H9 (cell line): Measurements from ENCODE around the gene GRIN3B. TPM values are rescaled to one million over a fixed set of nuclear protein-coding genes. Genes with fewer than 3 reads are reported as not detected.
A peak's percentile ranks its signal among the peaks of the same experiment; 100 is the strongest.

Source experiments
- DNase-seq: peaks from one replicate; pipeline ENCODE4 v3.0.0-alpha.2; 2017
- H2AFZ ChIP-seq: one replicate; pipeline ENCODE4 v1.6.1; 2013; ENCODE audit warnings: mild to moderate bottlenecking, low read length, control low read depth, moderate library complexity
- H2AK5ac ChIP-seq: 2 replicates; pipeline ENCODE4 v1.6.1; 2013; ENCODE audit warnings: low read length, control low read depth, mixed read lengths; ENCODE audit not compliant: insufficient read length
- H2BK120ac ChIP-seq: one replicate; pipeline ENCODE4 v1.6.1; 2013; ENCODE audit warnings: low read depth, mild to moderate bottlenecking, low read length, control low read depth, inconsistent platforms; ENCODE audit not compliant: poor library complexity, severe bottlenecking
- H2BK12ac ChIP-seq: 2 replicates; pipeline ENCODE4 v1.6.1; 2013; ENCODE audit warnings: low read length, control low read depth, mixed read lengths, low read depth; ENCODE audit not compliant: insufficient read length
- H2BK15ac ChIP-seq: 2 replicates; pipeline ENCODE4 v1.6.1; 2013; ENCODE audit warnings: low read depth, low read length, control low read depth
- H2BK20ac ChIP-seq: one replicate; pipeline ENCODE4 v1.6.1; 2013; ENCODE audit warnings: low read depth, mild to moderate bottlenecking, low read length, control low read depth, inconsistent platforms; ENCODE audit not compliant: poor library complexity, severe bottlenecking
- H2BK5ac ChIP-seq: 2 replicates; pipeline ENCODE4 v1.6.1; 2013; ENCODE audit warnings: low read length, control low read depth, mixed read lengths; ENCODE audit not compliant: insufficient read length
- H3K14ac ChIP-seq: 2 replicates; pipeline ENCODE4 v1.6.1; 2013; ENCODE audit warnings: low read length, control low read depth; ENCODE audit not compliant: insufficient read depth
- H3K18ac ChIP-seq: 2 replicates; pipeline ENCODE4 v1.6.1; 2013; ENCODE audit warnings: low read depth, mild to moderate bottlenecking, mixed read lengths, low read length, control low read depth; ENCODE audit not compliant: insufficient read length
- H3K23ac ChIP-seq: 2 replicates; pipeline ENCODE4 v1.6.1; 2013; ENCODE audit warnings: low read length, control low read depth, mixed read lengths, low read depth; ENCODE audit not compliant: insufficient read length
- H3K23me2 ChIP-seq: 2 replicates; pipeline ENCODE4 v1.6.1; 2013; ENCODE audit warnings: low read depth, mild to moderate bottlenecking, mixed read lengths, low read length, control low read depth; ENCODE audit not compliant: insufficient read length, poor library complexity, severe bottlenecking
- H3K27ac ChIP-seq: 2 replicates; pipeline ENCODE4 v1.5.1; 2013; ENCODE audit warnings: low read length, control low read depth, mixed read lengths, low read depth; ENCODE audit not compliant: insufficient read length
- H3K27me3 ChIP-seq: 2 replicates; pipeline ENCODE4 v1.6.1; 2013; ENCODE audit warnings: low read length, control low read depth, inconsistent platforms; ENCODE audit not compliant: insufficient read depth
- H3K4ac ChIP-seq: 2 replicates; pipeline ENCODE4 v1.6.1; 2013; ENCODE audit warnings: low read depth, mild to moderate bottlenecking, control low read depth, inconsistent platforms, low read length, moderate library complexity
- H3K4me1 ChIP-seq: 2 replicates; pipeline ENCODE4 v1.6.1; 2013; ENCODE audit warnings: low read length, control low read depth, inconsistent platforms; ENCODE audit not compliant: insufficient read depth
- H3K4me2 ChIP-seq: 2 replicates; pipeline ENCODE4 v1.6.1; 2013; ENCODE audit warnings: low read length, control low read depth, mixed read lengths; ENCODE audit not compliant: insufficient read length, insufficient read depth
- H3K56ac ChIP-seq: 2 replicates; pipeline ENCODE4 v1.6.1; 2013; ENCODE audit warnings: low read depth, mild to moderate bottlenecking, mixed read lengths, low read length, control low read depth; ENCODE audit not compliant: insufficient read length
- H3K79me1 ChIP-seq: 2 replicates; pipeline ENCODE4 v1.6.1; 2013; ENCODE audit warnings: low read depth, mild to moderate bottlenecking, moderate library complexity, low read length, control low read depth, inconsistent platforms; ENCODE audit not compliant: insufficient read depth, poor library complexity, severe bottlenecking
- H3K79me2 ChIP-seq: 2 replicates; pipeline ENCODE4 v1.6.1; 2013; ENCODE audit warnings: low read length, control low read depth, inconsistent platforms; ENCODE audit not compliant: insufficient read depth
- H3K9ac ChIP-seq: 2 replicates; pipeline ENCODE4 v1.6.1; 2013; ENCODE audit warnings: low read length, control low read depth, mixed read lengths; ENCODE audit not compliant: insufficient read length; ENCODE audit errors: extremely low read depth
- H3K9me3 ChIP-seq: one replicate; pipeline ENCODE4 v1.6.1; 2013; ENCODE audit warnings: low read depth, low read length, inconsistent platforms; ENCODE audit not compliant: control insufficient read depth
- H3T11ph ChIP-seq: one replicate; pipeline ENCODE4 v1.6.1; 2013; ENCODE audit warnings: mild to moderate bottlenecking, low read length, control low read depth, inconsistent platforms
- H4K20me1 ChIP-seq: one replicate; pipeline ENCODE4 v1.6.1; 2013; ENCODE audit not compliant: control insufficient read depth, insufficient read length, insufficient read depth
- H4K5ac ChIP-seq: 2 replicates; pipeline ENCODE4 v1.6.1; 2013; ENCODE audit warnings: low read depth, mild to moderate bottlenecking, mixed read lengths, low read length, control low read depth; ENCODE audit not compliant: insufficient read length
- H4K8ac ChIP-seq: replicated peaks from 2 replicates; pipeline ENCODE4 v1.6.1; 2013; ENCODE audit warnings: low read length, control low read depth, mixed read lengths, low read depth; ENCODE audit not compliant: insufficient read length
- H4K91ac ChIP-seq: 2 replicates; pipeline ENCODE4 v1.6.1; 2013; ENCODE audit warnings: low read depth, mild to moderate bottlenecking, moderate library complexity, mixed read lengths, low read length, control low read depth; ENCODE audit not compliant: insufficient read length
- H3K27ac Mint-ChIP-seq, 3 experiments: 2 replicates in 2 of 3; 3 replicates in 1 of 3; pipeline ENCODE4 v1.8.0; 2020 to 2021; ENCODE audit warnings: mixed read lengths in 3 of 3, mild to moderate bottlenecking in 1 of 3, moderate library complexity in 1 of 3
- H3K27me3 Mint-ChIP-seq: 2 replicates; pipeline ENCODE4 v1.8.0; 2021; ENCODE audit warnings: low read depth, mild to moderate bottlenecking, moderate library complexity, mixed read lengths
- H3K36me3 Mint-ChIP-seq, 3 experiments: 2 replicates in 2 of 3; 3 replicates in 1 of 3; pipeline ENCODE4 v1.8.0; 2020 to 2021; ENCODE audit warnings: low read depth in 3 of 3, mixed read lengths in 3 of 3; ENCODE audit not compliant: insufficient read depth in 1 of 3
- H3K4me1 Mint-ChIP-seq, 2 experiments: 2 replicates each; pipeline ENCODE4 v1.8.0; 2020; ENCODE audit warnings: mixed read lengths in 2 of 2
- H3K4me3 Mint-ChIP-seq, 2 experiments: 2 replicates in 1 of 2; 3 replicates in 1 of 2; pipeline ENCODE4 v1.8.0; 2020 to 2021; ENCODE audit warnings: mild to moderate bottlenecking in 2 of 2, mixed read lengths in 2 of 2, moderate library complexity in 1 of 2
- H3K9me3 Mint-ChIP-seq, 2 experiments: 2 replicates in 1 of 2; 3 replicates in 1 of 2; pipeline ENCODE4 v1.8.0; 2020; ENCODE audit warnings: mild to moderate bottlenecking in 2 of 2, mixed read lengths in 2 of 2, moderate library complexity in 1 of 2
- CTCF ChIP-seq: fragments of 200-600 bp; sonication (generic); conservative IDR thresholded peaks from 3 replicates; pipeline ENCODE4 v1.8.0; 2021; ENCODE audit warnings: antibody characterized with exemption, mild to moderate bottlenecking
- whole genome bisulfite sequencing: extraction: QIAGEN DNeasy Blood & Tissue Kit; methylation state at CpG from one replicate; pipeline ENCODE4 v1.1.7; 2013; ENCODE audit warnings: missing lambda C conversion rate, low lambda C conversion rate, mixed read lengths; ENCODE audit not compliant: insufficient read length; ENCODE audit errors: extremely low coverage; 5-methylcytosine and 5-hydroxymethylcytosine counted together
- total RNA-seq: library from RNA; stranded (reverse); gene quantifications from 2 replicates; pipeline ENCODE4 v1.2.1, GENCODE V29; 2021

Gene GRIN3B
- total RNA-seq, 1 experiment from 2014 or later = 1.0 TPM

GRCh38 chr19:972281-972680 lies 27.9 kb upstream of the GRIN3B start:
- Histone ChIP-seq H3K23me2 (no peaks in the 10 kb centered on the region), H3K9ac (no peak overlapping the region), H4K5ac (no peak overlapping the region), H4K8ac (no peak overlapping the region), H4K20me1 (peaks cover 2% of the 10 kb centered on the region), H3K9me3 (peaks cover 7% of the 10 kb centered on the region), H3K23ac (no peak overlapping the region), H3K4ac (no peak overlapping the region), H3K79me2 (no peaks in the 10 kb centered on the region), H3K27me3 (no peaks in the 10 kb centered on the region), H2BK12ac (no peak overlapping the region), H3K4me2 (no peak overlapping the region), H3K14ac (no peak overlapping the region), H3K79me1 (no peaks in the 10 kb centered on the region), H3K18ac (no peak overlapping the region), H2BK20ac (no peak overlapping the region), H2AK5ac (no peak overlapping the region), H4K91ac (no peak overlapping the region), H3K56ac (no peak overlapping the region), H2BK5ac (no peak overlapping the region), H3K27ac (no peak overlapping the region), H3K4me1 (no peaks in the 10 kb centered on the region), H3T11ph (no peak overlapping the region), H2BK15ac (no peak overlapping the region), H2AFZ (no peak overlapping the region), H2BK120ac (no peak overlapping the region)
- Mint-ChIP-seq H3K36me3 (peaks cover 35 to 42% (median 42%) of the 10 kb centered on the region in 3 experiments), H3K4me1 (peaks cover 0 to 12% of the 10 kb centered on the region in 2 experiments; a peak in 1 of 4 replicates), H3K27ac (peak overlapping the region in 1 of 3 experiments; percentile 83; a peak in 2 of 7 replicates), H3K4me3 (no peak overlapping the region), H3K9me3 (peaks cover 9 to 17% of the 10 kb centered on the region in 2 experiments), H3K27me3 (no peaks in the 10 kb centered on the region)
- no peak for DNase-seq
- TF ChIP-seq CTCF = no peak
- no CpG with 5 or more reads among the region's 6 CpGs for whole genome bisulfite sequencing
